GM04503 (cell line): ENCODE measurements around the gene PCK2.
"Not testable (repeated sequence)": the region's sequence is repeated elsewhere in the genome, so short reads cannot be mapped to it uniquely, and the experiment has no call there.

Experiments used
- DNase-seq: peaks from one replicate; pipeline ENCODE4 v3.0.0-alpha.2; 2012; ENCODE audit warnings: low read depth

The PCK2 gene

GRCh38 chr14:24093901-24094840 lies at the start of gene PCK2:
TSS of gene PCK2 (plus strand) at chr14:24094311. CDS start at chr14:24094406, 95 bp downstream.
- DNase-seq, result peak; percentile 70

- not testable (repeated sequence) for DNase-seq
Measured at GRCh38 chr14:24049002-24049401, 45.1 kb upstream of the PCK2 start.

- DNase-seq, result not testable (repeated sequence)
Measured at GRCh38 chr14:24050753-24051152, 43.4 kb upstream of the PCK2 start.

GRCh38 chr14:24051176-24051788 lies 42.8 kb upstream of the PCK2 start:
- no peak for DNase-seq

- no peak for DNase-seq
Measured at GRCh38 chr14:24051789-24052655, 42.1 kb upstream of the PCK2 start, which contains the start of gene CARMIL3. TSS of gene CARMIL3 (plus strand) at chr14:24052009. CDS start at chr14:24052154, 145 bp downstream.

- DNase-seq, result no peak
Measured at GRCh38 chr14:24052656-24053547, 41.2 kb upstream of the PCK2 start.

GRCh38 chr14:24053548-24054323 lies 40.4 kb upstream of the PCK2 start:
- DNase-seq, result no peak

GRCh38 chr14:24054324-24054641 lies 39.8 kb upstream of the PCK2 start:
- no peak for DNase-seq

- no peak for DNase-seq
Measured at GRCh38 chr14:24054646-24055045, 39.5 kb upstream of the PCK2 start.

- DNase-seq, result no peak
Measured at GRCh38 chr14:24055971-24056799, 37.9 kb upstream of the PCK2 start.

- no peak for DNase-seq
Measured at GRCh38 chr14:24056800-24057184, 37.3 kb upstream of the PCK2 start.

GRCh38 chr14:24057271-24057670 lies 36.8 kb upstream of the PCK2 start:
- DNase-seq, result no peak

GRCh38 chr14:24057867-24058259 lies 36.2 kb upstream of the PCK2 start:
- no peak for DNase-seq

GRCh38 chr14:24058260-24058950 lies 35.7 kb upstream of the PCK2 start:
- DNase-seq, result no peak

GRCh38 chr14:24058951-24059475 lies 35.1 kb upstream of the PCK2 start:
- DNase-seq, result no peak

GRCh38 chr14:24059841-24060388 lies 34.2 kb upstream of the PCK2 start:
- no peak for DNase-seq

- DNase-seq, result no peak
Measured at GRCh38 chr14:24060443-24060842, 33.7 kb upstream of the PCK2 start.
